ENCODE results near the gene PCDHGA4.

The PCDHGA4 gene

GRCh38 chr5:141402553-141403243 is 47.9 kb downstream of the PCDHGA4 start, which contains the start of gene PCDHGA9:
TSS of gene PCDHGA9 (plus strand) at chr5:141402778. CDS start at chr5:141402953, 175 bp downstream.
- TF ChIP-seq CTCF (IDR thresholded peaks at IDR 0.05; ENCODE audit: borderline replicate concordance, insufficient read depth, low read depth, low read length): peak; percentile 36; the same call in 1 of the 2 replicates
- no peak within 1 kb of the TSS for H3K4me3 ChIP-seq (ENCODE audit: low read depth, low read length)

DNA sequence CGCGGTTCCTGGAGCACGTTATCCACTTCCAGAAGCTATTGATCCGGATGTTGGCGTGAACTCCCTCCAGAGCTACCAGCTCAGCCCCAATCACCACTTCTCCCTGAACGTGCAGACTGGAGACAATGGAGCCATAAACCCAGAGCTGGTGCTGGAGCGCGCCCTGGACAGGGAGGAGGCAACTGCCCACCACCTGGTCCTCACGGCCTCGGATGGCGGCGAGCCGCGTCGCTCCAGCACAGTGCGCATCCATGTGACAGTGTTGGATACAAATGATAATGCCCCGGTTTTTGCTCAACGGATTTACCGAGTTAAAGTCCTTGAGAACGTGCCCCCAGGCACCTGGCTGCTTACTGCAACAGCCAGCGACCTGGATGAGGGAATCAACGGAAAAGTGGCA is 48.6 kb downstream of the PCDHGA4 start:
- no peak overlapping the region for H3K4me3 ChIP-seq (ENCODE audit: low read depth, low read length)
- TF ChIP-seq CTCF (IDR thresholded peaks at IDR 0.05; ENCODE audit: borderline replicate concordance, insufficient read depth, low read depth, low read length): no peak

All from GM12875 (cell line).